PFSK-1 (cell line): ENCODE measurements around the gene NKAIN4. TPM values are rescaled to one million over a fixed set of nuclear protein-coding genes. Genes with fewer than 3 reads are reported as not detected.

Source experiments
- FOXP2 ChIP-seq: optimal IDR thresholded peaks from 2 replicates; pipeline ENCODE3; 2011; ENCODE audit warnings: borderline replicate concordance, control low read depth, inconsistent platforms; ENCODE audit not compliant: insufficient read depth; ENCODE audit errors: extremely low read length, extremely low read depth
- POLR2AphosphoS5 ChIP-seq: IDR thresholded peaks from 2 replicates; pipeline ENCODE4 v1.6.1; 2012; ENCODE audit warnings: low read depth, mild to moderate bottlenecking, control low read depth, low read length, moderate library complexity
- SIN3A ChIP-seq: IDR thresholded peaks from 2 replicates; pipeline ENCODE4 v1.6.1; 2012; ENCODE audit warnings: mild to moderate bottlenecking, low read length, moderate library complexity, borderline replicate concordance; ENCODE audit not compliant: insufficient read depth
- TAF1 ChIP-seq: IDR thresholded peaks from 2 replicates; pipeline ENCODE4 v1.6.1; 2012; ENCODE audit warnings: low read length, control low read depth, borderline replicate concordance; ENCODE audit not compliant: insufficient read depth
- polyA plus RNA-seq: library from polyadenylated mRNA; unstranded; fragments of >200 nt; gene quantifications from one replicate; pipeline ENCODE4 v1.2.1, GENCODE V29; 2012; ENCODE audit warnings: low read depth, missing spikeins; ENCODE audit not compliant: insufficient read length
- TF ChIP-seq, protein P1 (sequence below), 2 experiments: IDR thresholded peaks; 2 replicates each; pipeline versions ENCODE4 v1.6.1 to v1.8.0; 2011 to 2012; ENCODE audit warnings: low read depth in 2 of 2, low read length in 2 of 2, control low read depth in 1 of 2, inconsistent platforms in 1 of 2, mild to moderate bottlenecking in 1 of 2, moderate library complexity in 1 of 2; ENCODE audit not compliant: insufficient read depth in 1 of 2

The NKAIN4 gene
- 4.0 TPM for polyA plus RNA-seq

DNA sequence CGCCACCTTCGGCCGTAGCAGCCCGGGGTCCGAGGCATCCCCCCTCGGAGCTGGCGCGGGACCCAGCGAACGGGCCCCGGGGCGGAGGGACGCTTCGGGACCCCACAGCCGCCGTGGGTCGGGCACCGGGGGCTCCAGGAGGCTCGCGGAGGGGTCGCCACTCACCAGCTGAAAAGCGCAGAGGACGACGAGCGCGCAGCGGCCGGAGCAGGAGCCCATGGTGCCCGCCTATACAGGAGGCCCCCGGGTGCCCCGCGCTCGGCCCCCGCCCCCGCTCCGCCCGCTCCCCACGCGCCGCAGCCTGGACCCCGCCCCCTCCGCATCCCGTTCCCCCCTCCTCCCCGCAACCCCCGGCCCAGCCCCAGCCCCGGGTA lies at the start of gene NKAIN4:
Gene NKAIN4, minus strand, starts transcription at position 232 of the 374 bp plus-strand sequence. Its CDS starts 13 bp downstream, at position 219.
- TF ChIP-seq, protein P1, sequence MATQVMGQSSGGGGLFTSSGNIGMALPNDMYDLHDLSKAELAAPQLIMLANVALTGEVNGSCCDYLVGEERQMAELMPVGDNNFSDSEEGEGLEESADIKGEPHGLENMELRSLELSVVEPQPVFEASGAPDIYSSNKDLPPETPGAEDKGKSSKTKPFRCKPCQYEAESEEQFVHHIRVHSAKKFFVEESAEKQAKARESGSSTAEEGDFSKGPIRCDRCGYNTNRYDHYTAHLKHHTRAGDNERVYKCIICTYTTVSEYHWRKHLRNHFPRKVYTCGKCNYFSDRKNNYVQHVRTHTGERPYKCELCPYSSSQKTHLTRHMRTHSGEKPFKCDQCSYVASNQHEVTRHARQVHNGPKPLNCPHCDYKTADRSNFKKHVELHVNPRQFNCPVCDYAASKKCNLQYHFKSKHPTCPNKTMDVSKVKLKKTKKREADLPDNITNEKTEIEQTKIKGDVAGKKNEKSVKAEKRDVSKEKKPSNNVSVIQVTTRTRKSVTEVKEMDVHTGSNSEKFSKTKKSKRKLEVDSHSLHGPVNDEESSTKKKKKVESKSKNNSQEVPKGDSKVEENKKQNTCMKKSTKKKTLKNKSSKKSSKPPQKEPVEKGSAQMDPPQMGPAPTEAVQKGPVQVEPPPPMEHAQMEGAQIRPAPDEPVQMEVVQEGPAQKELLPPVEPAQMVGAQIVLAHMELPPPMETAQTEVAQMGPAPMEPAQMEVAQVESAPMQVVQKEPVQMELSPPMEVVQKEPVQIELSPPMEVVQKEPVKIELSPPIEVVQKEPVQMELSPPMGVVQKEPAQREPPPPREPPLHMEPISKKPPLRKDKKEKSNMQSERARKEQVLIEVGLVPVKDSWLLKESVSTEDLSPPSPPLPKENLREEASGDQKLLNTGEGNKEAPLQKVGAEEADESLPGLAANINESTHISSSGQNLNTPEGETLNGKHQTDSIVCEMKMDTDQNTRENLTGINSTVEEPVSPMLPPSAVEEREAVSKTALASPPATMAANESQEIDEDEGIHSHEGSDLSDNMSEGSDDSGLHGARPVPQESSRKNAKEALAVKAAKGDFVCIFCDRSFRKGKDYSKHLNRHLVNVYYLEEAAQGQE (IDR thresholded peaks at IDR 0.05; ENCODE audit: insufficient read depth in 1 of 2, low read depth in 2 of 2, low read length in 2 of 2) = no peak
- TF ChIP-seq SIN3A (no peak), POLR2AphosphoS5 (no peak), FOXP2 (no peak), TAF1 (no peak)

DNA sequence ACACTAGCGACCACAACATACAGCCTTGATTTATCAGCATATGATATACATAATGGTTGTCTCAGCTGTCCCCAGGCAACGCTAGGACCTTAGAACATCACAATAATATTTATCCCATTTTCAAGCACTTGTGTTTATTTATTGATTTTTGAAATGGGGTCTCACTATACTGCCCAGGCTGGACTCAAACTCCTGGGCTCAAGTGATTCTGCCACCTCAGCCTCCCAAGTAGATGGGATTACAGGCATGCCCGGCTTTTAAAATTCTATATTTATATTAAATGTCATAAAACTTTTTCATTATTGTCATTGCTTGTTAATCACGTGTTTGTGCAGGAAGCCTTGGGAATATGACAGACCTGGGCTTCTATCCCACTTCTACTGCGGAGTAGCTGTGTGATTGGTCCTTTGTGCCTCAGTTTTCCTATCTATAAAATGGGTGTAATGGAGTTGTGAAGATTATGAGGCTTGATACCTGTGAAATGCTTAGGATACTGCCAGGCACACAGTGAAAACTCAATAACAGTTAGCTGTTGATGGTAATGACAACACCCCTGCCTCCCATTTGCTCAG lies 48.9 kb upstream of the NKAIN4 start:
- no peak for TF ChIP-seq FOXP2
- no peak for TF ChIP-seq POLR2AphosphoS5
- no peak for TF ChIP-seq SIN3A
- no peak for TF ChIP-seq TAF1
- TF ChIP-seq, protein P1 (IDR thresholded peaks at IDR 0.05; ENCODE audit: insufficient read depth in 1 of 2, low read depth in 2 of 2, low read length in 2 of 2) = no peak

- TF ChIP-seq FOXP2 (no peak), SIN3A (no peak)
Observed at GRCh38 chr20:63301671-63302070, 47.4 kb upstream of the NKAIN4 start.

DNA sequence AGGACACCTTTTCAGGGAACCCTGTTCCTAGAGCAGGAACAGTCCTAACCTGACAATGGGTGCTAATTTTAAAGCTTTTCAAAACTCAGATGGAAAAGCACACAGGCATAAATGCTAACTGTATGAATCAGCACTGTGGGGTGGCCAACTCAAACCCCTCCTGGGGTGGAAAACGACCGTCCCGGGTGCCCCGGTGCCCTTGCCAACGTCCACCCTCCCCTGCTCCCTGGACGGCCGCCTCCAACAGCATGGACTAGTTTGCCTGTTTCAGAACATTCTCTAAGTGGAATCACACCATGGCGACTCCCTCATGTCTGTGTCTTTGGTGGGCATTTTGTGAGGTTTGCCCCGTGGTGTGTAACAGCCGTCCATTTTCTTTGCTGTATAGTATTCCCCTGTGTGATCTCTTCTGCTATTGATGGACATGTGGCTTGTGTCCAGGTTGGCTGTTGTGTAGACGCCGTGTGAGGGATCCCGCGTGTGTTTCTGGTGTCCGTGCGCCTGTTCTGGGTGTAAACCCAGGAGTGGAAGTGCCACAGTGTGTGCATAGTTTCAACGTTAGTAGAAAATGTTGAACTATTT lies 44.6 kb upstream of the NKAIN4 start:
- TF ChIP-seq, protein P1 (IDR thresholded peaks at IDR 0.05; ENCODE audit: insufficient read depth in 1 of 2, low read depth in 2 of 2, low read length in 2 of 2) = no peak
- TF ChIP-seq POLR2AphosphoS5 (no peak), TAF1 (no peak)

DNA sequence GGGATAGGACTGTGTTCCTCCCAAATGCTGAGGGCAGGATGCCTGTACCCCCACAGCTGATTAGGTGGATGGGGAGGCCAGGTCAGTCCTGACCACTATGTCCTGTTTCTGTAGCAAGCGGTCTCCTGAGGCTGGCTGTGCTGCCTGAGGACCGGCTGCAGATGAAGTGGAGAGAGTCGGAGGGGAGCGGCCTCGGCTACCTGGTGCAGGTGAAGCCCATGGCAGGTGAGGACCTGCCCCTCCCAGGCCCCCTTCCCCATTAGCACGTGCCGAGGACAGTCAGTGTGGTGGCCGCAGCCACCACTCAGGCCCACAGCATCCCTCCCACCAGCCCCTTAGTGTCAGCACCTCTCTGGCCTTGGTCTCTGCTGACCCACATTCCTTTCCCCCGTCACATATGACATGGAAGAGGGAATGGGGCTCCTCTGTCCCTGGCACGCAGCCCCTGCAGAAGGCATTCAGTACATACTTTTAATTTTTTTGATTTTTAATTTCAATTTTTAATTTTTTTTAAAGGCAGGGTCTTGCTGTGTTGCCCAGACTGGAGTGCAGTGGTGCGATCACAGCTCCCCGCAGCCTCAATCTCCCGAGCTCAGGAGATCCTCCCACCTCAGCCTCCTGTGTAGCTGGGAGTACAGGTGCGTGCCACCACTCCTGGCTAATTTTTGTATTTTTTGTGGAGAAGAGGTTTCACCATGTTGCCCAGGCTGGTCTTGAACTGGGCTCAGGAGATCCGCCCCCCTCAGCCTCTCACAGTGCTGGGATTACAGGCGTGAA lies 43.7 kb upstream of the NKAIN4 start:
- TF ChIP-seq POLR2AphosphoS5 = no peak
- TF ChIP-seq FOXP2 = no peak

DNA sequence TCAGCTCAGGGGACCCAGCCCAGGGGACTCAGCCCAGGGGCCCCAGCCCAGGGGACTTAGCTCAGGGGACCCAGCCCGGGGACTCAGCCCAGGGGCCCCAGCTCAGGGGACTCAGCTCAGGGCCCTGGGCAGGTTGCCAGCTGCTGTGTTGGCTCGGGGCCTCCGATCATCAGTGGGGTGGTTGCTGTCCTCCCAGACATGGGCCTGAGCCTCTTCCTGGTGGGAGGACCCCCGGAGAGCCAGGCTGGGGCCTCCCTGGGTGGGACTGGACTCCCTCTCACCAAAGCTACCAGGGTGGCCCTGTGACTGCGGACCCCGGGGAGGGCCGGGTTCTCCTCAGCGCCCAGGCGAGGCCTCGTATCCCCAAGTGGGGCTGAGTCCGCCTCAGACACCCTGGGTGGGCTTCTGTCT lies 43.1 kb upstream of the NKAIN4 start:
- TF ChIP-seq TAF1 (no peak), SIN3A (no peak), POLR2AphosphoS5 (no peak), FOXP2 (no peak)
- TF ChIP-seq, protein P1 (IDR thresholded peaks at IDR 0.05; ENCODE audit: insufficient read depth in 1 of 2, low read depth in 2 of 2, low read length in 2 of 2) = no peak
